Liver (tissue), 3 donors: ENCODE measurements around the gene HLA-DQB1.

Experiments used
- EGR1 ChIP-seq, 2 donors: IDR thresholded peaks; 2 replicates each; pipeline ENCODE4 v1.6.1; 2016 to 2018; ENCODE audit warnings: antibody characterized with exemption in 2 of 2, low read depth in 2 of 2
- FOXA2 ChIP-seq: IDR thresholded peaks from 2 replicates; pipeline ENCODE4 v1.6.1; 2016; ENCODE audit warnings: antibody characterized with exemption
- NR2F2 ChIP-seq: IDR thresholded peaks from 2 replicates; pipeline ENCODE4 v1.6.1; 2016; ENCODE audit warnings: antibody characterized with exemption
- RAD21 ChIP-seq, 2 donors: IDR thresholded peaks; 2 replicates each; pipeline ENCODE4 v1.6.1; 2016; ENCODE audit warnings: antibody characterized with exemption in 2 of 2, mild to moderate bottlenecking in 2 of 2
- REST ChIP-seq: IDR thresholded peaks from 2 replicates; pipeline ENCODE4 v1.6.1; 2016; ENCODE audit warnings: antibody characterized with exemption, mild to moderate bottlenecking
- RXRA ChIP-seq, 2 donors: IDR thresholded peaks; 2 replicates each; pipeline ENCODE4 v1.6.1; 2017 to 2018; ENCODE audit warnings: antibody characterized with exemption in 2 of 2, mild to moderate bottlenecking in 1 of 2
- SP1 ChIP-seq: IDR thresholded peaks from 2 replicates; pipeline ENCODE4 v1.6.1; 2018; ENCODE audit warnings: antibody characterized with exemption, mild to moderate bottlenecking
- TAF1 ChIP-seq: conservative IDR thresholded peaks from 2 replicates; pipeline ENCODE4 v1.6.1; 2016; ENCODE audit warnings: antibody characterized with exemption, mild to moderate bottlenecking
- YY1 ChIP-seq: IDR thresholded peaks from 2 replicates; pipeline ENCODE4 v1.6.1; 2016; ENCODE audit warnings: antibody characterized with exemption, mild to moderate bottlenecking
- TF ChIP-seq, protein P1 (sequence below): IDR thresholded peaks from 2 replicates; pipeline ENCODE4 v1.6.1; 2016; ENCODE audit warnings: antibody characterized with exemption
- TF ChIP-seq, protein P2 (sequence below): fragments of 150-350 bp; IDR thresholded peaks from 2 replicates; pipeline ENCODE4 v1.5.1; 2017; ENCODE audit warnings: improper control_type of control experiment, low read depth, low read length; ENCODE audit not compliant: missing input control
- TF ChIP-seq, protein P3 (sequence below): IDR thresholded peaks from 2 replicates; pipeline ENCODE4 v1.6.1; 2016; ENCODE audit warnings: antibody characterized with exemption
- TF ChIP-seq, protein P4 (sequence below): IDR thresholded peaks from 2 replicates; pipeline ENCODE4 v1.6.1; 2016; ENCODE audit warnings: antibody characterized with exemption
- donor health status: healthy.
- donor health status: healthy.

- no peak for TF ChIP-seq SP1
- TF ChIP-seq, protein P1, sequence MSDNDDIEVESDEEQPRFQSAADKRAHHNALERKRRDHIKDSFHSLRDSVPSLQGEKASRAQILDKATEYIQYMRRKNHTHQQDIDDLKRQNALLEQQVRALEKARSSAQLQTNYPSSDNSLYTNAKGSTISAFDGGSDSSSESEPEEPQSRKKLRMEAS: no peak
- TF ChIP-seq, protein P2, sequence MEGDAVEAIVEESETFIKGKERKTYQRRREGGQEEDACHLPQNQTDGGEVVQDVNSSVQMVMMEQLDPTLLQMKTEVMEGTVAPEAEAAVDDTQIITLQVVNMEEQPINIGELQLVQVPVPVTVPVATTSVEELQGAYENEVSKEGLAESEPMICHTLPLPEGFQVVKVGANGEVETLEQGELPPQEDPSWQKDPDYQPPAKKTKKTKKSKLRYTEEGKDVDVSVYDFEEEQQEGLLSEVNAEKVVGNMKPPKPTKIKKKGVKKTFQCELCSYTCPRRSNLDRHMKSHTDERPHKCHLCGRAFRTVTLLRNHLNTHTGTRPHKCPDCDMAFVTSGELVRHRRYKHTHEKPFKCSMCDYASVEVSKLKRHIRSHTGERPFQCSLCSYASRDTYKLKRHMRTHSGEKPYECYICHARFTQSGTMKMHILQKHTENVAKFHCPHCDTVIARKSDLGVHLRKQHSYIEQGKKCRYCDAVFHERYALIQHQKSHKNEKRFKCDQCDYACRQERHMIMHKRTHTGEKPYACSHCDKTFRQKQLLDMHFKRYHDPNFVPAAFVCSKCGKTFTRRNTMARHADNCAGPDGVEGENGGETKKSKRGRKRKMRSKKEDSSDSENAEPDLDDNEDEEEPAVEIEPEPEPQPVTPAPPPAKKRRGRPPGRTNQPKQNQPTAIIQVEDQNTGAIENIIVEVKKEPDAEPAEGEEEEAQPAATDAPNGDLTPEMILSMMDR: no peak
- no peak for TF ChIP-seq FOXA2
- TF ChIP-seq, protein P3, sequence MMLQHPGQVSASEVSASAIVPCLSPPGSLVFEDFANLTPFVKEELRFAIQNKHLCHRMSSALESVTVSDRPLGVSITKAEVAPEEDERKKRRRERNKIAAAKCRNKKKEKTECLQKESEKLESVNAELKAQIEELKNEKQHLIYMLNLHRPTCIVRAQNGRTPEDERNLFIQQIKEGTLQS: no peak
- no peak for TF ChIP-seq TAF1
- no peak for TF ChIP-seq RXRA (IDR thresholded peaks at IDR 0.05)
- TF ChIP-seq REST: no peak
- no peak for TF ChIP-seq YY1
- no peak for TF ChIP-seq RAD21 (IDR thresholded peaks at IDR 0.05)
- TF ChIP-seq NR2F2: no peak
- no peak for TF ChIP-seq EGR1 (IDR thresholded peaks at IDR 0.05; ENCODE audit: low read depth in 2 of 2)
- TF ChIP-seq, protein P4, sequence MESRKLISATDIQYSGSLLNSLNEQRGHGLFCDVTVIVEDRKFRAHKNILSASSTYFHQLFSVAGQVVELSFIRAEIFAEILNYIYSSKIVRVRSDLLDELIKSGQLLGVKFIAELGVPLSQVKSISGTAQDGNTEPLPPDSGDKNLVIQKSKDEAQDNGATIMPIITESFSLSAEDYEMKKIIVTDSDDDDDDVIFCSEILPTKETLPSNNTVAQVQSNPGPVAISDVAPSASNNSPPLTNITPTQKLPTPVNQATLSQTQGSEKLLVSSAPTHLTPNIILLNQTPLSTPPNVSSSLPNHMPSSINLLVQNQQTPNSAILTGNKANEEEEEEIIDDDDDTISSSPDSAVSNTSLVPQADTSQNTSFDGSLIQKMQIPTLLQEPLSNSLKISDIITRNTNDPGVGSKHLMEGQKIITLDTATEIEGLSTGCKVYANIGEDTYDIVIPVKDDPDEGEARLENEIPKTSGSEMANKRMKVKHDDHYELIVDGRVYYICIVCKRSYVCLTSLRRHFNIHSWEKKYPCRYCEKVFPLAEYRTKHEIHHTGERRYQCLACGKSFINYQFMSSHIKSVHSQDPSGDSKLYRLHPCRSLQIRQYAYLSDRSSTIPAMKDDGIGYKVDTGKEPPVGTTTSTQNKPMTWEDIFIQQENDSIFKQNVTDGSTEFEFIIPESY: no peak
Measured at GRCh38 chr6:32679492-32679891, 13.0 kb upstream of the HLA-DQB1 start.
